GM18517 (cell line): ENCODE results near the gene MRPL23.

Experiments
- ATAC-seq: cut with Tn5 transposase; IDR thresholded peaks from one replicate; pipeline ENCODE4 v1.9.1; 2021; ENCODE audit warnings: mild to moderate bottlenecking, moderate library complexity; ENCODE audit not compliant: unreplicated experiment

MRPL23 gene

GRCh38 chr11:1946812-1947484 is at the start of gene MRPL23:
TSS of gene MRPL23 (plus strand) at chr11:1947332. CDS start at chr11:1947363, 31 bp downstream.
- ATAC-seq, result no peak

GRCh38 chr11:1899090-1899489 is 48.0 kb upstream of the MRPL23 start:
- no peak for ATAC-seq

- ATAC-seq, result no peak
Observed at GRCh38 chr11:1899686-1900085, 47.4 kb upstream of the MRPL23 start.

- ATAC-seq, result no peak
Observed at GRCh38 chr11:1906181-1906580, 41.0 kb upstream of the MRPL23 start.

GRCh38 chr11:1906611-1907423 is 40.3 kb upstream of the MRPL23 start:
- ATAC-seq, result no peak

- ATAC-seq, result no peak
Observed at GRCh38 chr11:1908618-1909017, 38.5 kb upstream of the MRPL23 start.

GRCh38 chr11:1909524-1909923 is 37.6 kb upstream of the MRPL23 start:
- ATAC-seq, result no peak

- no peak for ATAC-seq
Observed at GRCh38 chr11:1912289-1912878, 34.7 kb upstream of the MRPL23 start.

- ATAC-seq, result no peak
Observed at GRCh38 chr11:1913271-1914060, 33.7 kb upstream of the MRPL23 start.

GRCh38 chr11:1915795-1916131 is 31.4 kb upstream of the MRPL23 start:
- ATAC-seq, result no peak

GRCh38 chr11:1916132-1916985 is 30.8 kb upstream of the MRPL23 start:
- ATAC-seq, result no peak

- ATAC-seq, result no peak
Observed at GRCh38 chr11:1916986-1917522, 30.1 kb upstream of the MRPL23 start.

GRCh38 chr11:1917523-1918435 is 29.4 kb upstream of the MRPL23 start:
- ATAC-seq, result no peak

- ATAC-seq, result no peak
Observed at GRCh38 chr11:1918436-1919315, 28.5 kb upstream of the MRPL23 start.

- no peak for ATAC-seq
Observed at GRCh38 chr11:1919391-1920127, 27.6 kb upstream of the MRPL23 start, which contains the start of gene TNNT3. TSS of gene TNNT3 (plus strand) at chr11:1919703. CDS start at chr11:1922875, 3,172 bp downstream.

GRCh38 chr11:1920128-1920908 is 26.8 kb upstream of the MRPL23 start:
- ATAC-seq, result no peak
